Gastrocnemius medialis (tissue), 4 donors: ENCODE results near the gene PPM1D. TPM values are rescaled to one million over a fixed set of nuclear protein-coding genes. Genes with fewer than 3 reads are reported as not detected.
A peak's percentile ranks its signal among the peaks of the same experiment; 100 is the strongest.

Experiments
- ATAC-seq, 2 donors: fragments of 150-250 bp; one replicate each; pipeline ENCODE4 v1.9.1; 2016
- DNase-seq, 2 donors: peaks; one replicate each; pipeline ENCODE4 v3.0.0-alpha.2; 2019
- H3K27ac ChIP-seq, 4 donors: fragments of 200-600 bp; sonication (generic); 1 replicate in 1 of 4; 2 replicates in 3 of 4; pipeline ENCODE4 v1.5.1; 2016 to 2018; ENCODE audit warnings: mild to moderate bottlenecking in 2 of 4, moderate library complexity in 1 of 4
- H3K27me3 ChIP-seq, 3 donors: fragments of 200-600 bp; sonication (generic) in 2 of 3; 1 replicate in 1 of 3; 2 replicates in 2 of 3; pipeline versions ENCODE4 v1.5.1 to v1.6.0; 2016 to 2019; ENCODE audit warnings: mild to moderate bottlenecking in 1 of 3, moderate library complexity in 1 of 3
- H3K36me3 ChIP-seq, 2 donors: fragments of 200-600 bp; sonication (generic) in 1 of 2; one replicate each; pipeline ENCODE4 v1.5.1; 2017 to 2018
- H3K4me1 ChIP-seq, 2 donors: fragments of 200-600 bp; sonication (generic) in 1 of 2; one replicate each; pipeline ENCODE4 v1.5.1; 2016 to 2017; ENCODE audit warnings: mild to moderate bottlenecking in 2 of 2
- H3K4me3 ChIP-seq, 4 donors: fragments of 200-600 bp; sonication (generic) in 3 of 4; 1 replicate in 1 of 4; 2 replicates in 3 of 4; pipeline ENCODE4 v1.5.1; 2016 to 2019; ENCODE audit warnings: mild to moderate bottlenecking in 2 of 4
- H3K9me3 ChIP-seq, 3 donors: fragments of 200-600 bp; sonication (generic) in 2 of 3; 1 replicate in 1 of 3; 2 replicates in 2 of 3; pipeline ENCODE4 v1.5.1; 2016 to 2019
- POLR2A ChIP-seq, 2 donors: fragments of 450-650 bp; IDR thresholded peaks; one replicate each; pipeline ENCODE4 v1.6.1; 2017; ENCODE audit warnings: antibody characterized with exemption in 2 of 2, mild to moderate bottlenecking in 2 of 2, moderate library complexity in 2 of 2
- in situ Hi-C, 4 donors: fragments of 200-750 bp; cut with MboI; loops; one replicate each; pipeline versions ENCODE4 v1.15.0 to v1.8.0; 2017; ENCODE audit warnings: low sequenced_read_pairs in 4 of 4
- intact Hi-C: fragments of 100-400 bp; cut with DNase I; formaldehyde crosslinking; loops from one replicate; pipeline ENCODE4 v1.15.1; 2023; ENCODE audit warnings: low total_unique reads
- total RNA-seq, 4 donors: library from RNA; depleted of rRNA; stranded (reverse); fragments of >200 nt; gene quantifications; one replicate each; pipeline versions ENCODE4 v1.1.0 to v1.2.3, GENCODE V29; 2016
- TF ChIP-seq, protein P1 (sequence below), 5 experiments: fragments of 450-650 bp in 3 of 5; fragments of 200-600 bp in 2 of 5; sonication (generic) in 2 of 5; IDR thresholded peaks in 4 of 5; conservative IDR thresholded peaks in 1 of 5; 1 replicate in 4 of 5; 2 replicates in 1 of 5; pipeline ENCODE4 v1.5.1; 2016 to 2019; ENCODE audit warnings: antibody characterized with exemption in 5 of 5, mild to moderate bottlenecking in 3 of 5, moderate library complexity in 3 of 5

PPM1D gene
- total RNA-seq, 4 donors from 2014 or later, result 4.6 to 11.4 (median 9.2) TPM

DNA sequence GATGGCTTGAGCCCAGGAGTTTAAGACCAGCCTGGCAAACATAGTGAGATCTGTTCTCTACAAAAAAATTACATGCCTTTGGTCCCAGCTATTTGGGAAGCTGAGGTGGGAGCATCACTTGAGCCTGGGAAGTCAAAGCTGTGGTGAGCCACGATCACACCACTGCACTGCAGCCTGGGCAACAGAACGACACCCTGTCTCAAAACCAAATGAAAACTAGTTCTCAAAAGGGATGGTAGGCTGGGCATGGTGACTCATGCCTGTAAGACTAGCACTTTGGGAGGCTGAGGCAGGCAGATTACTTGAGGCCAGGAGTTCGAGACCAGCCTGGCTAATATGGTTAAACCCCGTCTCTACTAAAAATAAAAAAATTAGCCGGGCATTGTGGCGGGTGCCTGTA, 31.1 kb downstream of the PPM1D start:
- in situ Hi-C loops, result loop anchor here in 3 of 4 donors (10.0 to 25.0 kb wide), 3 partner anchors 46 to 169 kb away; no protein-coding TSS in a partner anchor
- DNase-seq, result no peak

DNA sequence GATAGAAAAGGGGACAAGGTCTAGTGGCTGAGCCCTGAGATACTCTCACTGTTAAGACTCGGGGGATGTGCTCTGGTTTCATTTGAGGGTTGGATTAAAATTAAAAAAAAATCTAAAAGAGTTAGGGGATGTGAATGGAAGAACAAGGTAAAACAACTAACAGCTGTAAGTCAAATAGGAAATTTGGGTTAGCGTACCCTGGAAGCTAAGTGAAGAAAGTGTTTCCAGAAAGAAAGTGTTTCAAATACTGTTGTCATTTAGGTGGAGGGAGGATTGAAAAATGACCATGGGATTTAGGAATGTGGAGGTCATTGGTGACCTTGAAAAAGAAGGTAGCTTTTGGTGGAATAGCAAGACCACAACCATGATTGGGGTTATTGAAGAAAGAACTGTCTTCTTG, 37.7 kb downstream of the PPM1D start:
- Histone ChIP-seq H3K4me1 (peaks cover 0 to 6% of the 10 kb centered on the region in 2 donors), H3K36me3 (peaks cover 0 to 30% of the 10 kb centered on the region in 2 donors), H3K27me3 (no peaks in the 10 kb centered on the region), H3K4me3 (no peak overlapping the region), H3K27ac (no peak overlapping the region), H3K9me3 (no peaks in the 10 kb centered on the region)
- in situ Hi-C loops, result loop anchor here (5.0 to 25.0 kb wide), 4 partner anchors 53 to 175 kb away; no protein-coding TSS in a partner anchor
- ATAC-seq (no peak), DNase-seq (no peak)
- TF ChIP-seq, protein P1, sequence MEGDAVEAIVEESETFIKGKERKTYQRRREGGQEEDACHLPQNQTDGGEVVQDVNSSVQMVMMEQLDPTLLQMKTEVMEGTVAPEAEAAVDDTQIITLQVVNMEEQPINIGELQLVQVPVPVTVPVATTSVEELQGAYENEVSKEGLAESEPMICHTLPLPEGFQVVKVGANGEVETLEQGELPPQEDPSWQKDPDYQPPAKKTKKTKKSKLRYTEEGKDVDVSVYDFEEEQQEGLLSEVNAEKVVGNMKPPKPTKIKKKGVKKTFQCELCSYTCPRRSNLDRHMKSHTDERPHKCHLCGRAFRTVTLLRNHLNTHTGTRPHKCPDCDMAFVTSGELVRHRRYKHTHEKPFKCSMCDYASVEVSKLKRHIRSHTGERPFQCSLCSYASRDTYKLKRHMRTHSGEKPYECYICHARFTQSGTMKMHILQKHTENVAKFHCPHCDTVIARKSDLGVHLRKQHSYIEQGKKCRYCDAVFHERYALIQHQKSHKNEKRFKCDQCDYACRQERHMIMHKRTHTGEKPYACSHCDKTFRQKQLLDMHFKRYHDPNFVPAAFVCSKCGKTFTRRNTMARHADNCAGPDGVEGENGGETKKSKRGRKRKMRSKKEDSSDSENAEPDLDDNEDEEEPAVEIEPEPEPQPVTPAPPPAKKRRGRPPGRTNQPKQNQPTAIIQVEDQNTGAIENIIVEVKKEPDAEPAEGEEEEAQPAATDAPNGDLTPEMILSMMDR (IDR thresholded peaks at IDR 0.05 in 4 of 5, conservative IDR thresholded peaks at IDR 0.05 in 1 of 5), result no peak
- TF ChIP-seq POLR2A (IDR thresholded peaks at IDR 0.05), result no peak
- intact Hi-C loops, result loop anchor here (1.0 to 10.0 kb wide), 4 partner anchors 37 to 163 kb away; partner anchors contain the start of genes APPBP2 and PPM1D

More for the DNA sequence above, 31.1 kb downstream of the PPM1D start:
- peaks cover 0 to 24% of the 10 kb centered on the region in 2 donors for H3K36me3 ChIP-seq
- TF ChIP-seq POLR2A (IDR thresholded peaks at IDR 0.05), result no peak
- TF ChIP-seq, protein P1 (IDR thresholded peaks at IDR 0.05 in 4 of 5, conservative IDR thresholded peaks at IDR 0.05 in 1 of 5), result no peak
- intact Hi-C loops, result loop anchor here (10.0 kb wide), 1 partner anchor 156 kb away; no protein-coding TSS in a partner anchor
- H3K9me3 ChIP-seq, result no peaks in the 10 kb centered on the region
- no peak overlapping the region for H3K4me3 ChIP-seq
- peaks cover 12 to 20% of the 10 kb centered on the region in 2 donors for H3K4me1 ChIP-seq
- peak overlapping the region in 2 of 4 donors; percentile 13 to 26 for H3K27ac ChIP-seq
- no peaks in the 10 kb centered on the region for H3K27me3 ChIP-seq
- ATAC-seq, result no peak

DNA sequence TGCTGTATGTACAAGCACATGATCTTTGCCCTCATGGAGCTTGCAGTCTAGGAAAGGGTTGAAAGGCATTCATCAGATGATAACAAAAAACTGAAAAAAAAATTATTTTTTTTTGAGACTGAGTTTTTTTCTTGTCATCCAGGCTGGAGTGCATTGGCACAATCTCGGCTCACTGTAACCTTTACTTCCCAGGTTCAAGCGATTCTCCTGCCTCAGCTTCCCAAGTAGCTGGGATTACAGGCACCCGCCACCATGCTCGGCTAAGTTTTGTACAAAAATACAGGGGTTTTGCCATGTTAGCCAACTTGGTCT, 39.0 kb downstream of the PPM1D start:
- peaks cover 0 to 27% of the 10 kb centered on the region in 2 donors for H3K36me3 ChIP-seq
- H3K4me3 ChIP-seq, result no peak overlapping the region
- peaks cover 7 to 19% of the 10 kb centered on the region in 2 donors for H3K4me1 ChIP-seq
- H3K27me3 ChIP-seq, result no peaks in the 10 kb centered on the region
- no peaks in the 10 kb centered on the region for H3K9me3 ChIP-seq
- ATAC-seq (no peak), DNase-seq (no peak)
- no peak for TF ChIP-seq POLR2A (IDR thresholded peaks at IDR 0.05)
- TF ChIP-seq, protein P1 (IDR thresholded peaks at IDR 0.05 in 4 of 5, conservative IDR thresholded peaks at IDR 0.05 in 1 of 5), result no peak
- intact Hi-C loops (loop anchor here (2.0 to 10.0 kb wide), 3 partner anchors 38 to 164 kb away; partner anchors contain the start of genes APPBP2 and PPM1D), in situ Hi-C loops (loop anchor here (5.0 to 25.0 kb wide), 4 partner anchors 54 to 177 kb away; no protein-coding TSS in a partner anchor)
- no peak overlapping the region for H3K27ac ChIP-seq

DNA sequence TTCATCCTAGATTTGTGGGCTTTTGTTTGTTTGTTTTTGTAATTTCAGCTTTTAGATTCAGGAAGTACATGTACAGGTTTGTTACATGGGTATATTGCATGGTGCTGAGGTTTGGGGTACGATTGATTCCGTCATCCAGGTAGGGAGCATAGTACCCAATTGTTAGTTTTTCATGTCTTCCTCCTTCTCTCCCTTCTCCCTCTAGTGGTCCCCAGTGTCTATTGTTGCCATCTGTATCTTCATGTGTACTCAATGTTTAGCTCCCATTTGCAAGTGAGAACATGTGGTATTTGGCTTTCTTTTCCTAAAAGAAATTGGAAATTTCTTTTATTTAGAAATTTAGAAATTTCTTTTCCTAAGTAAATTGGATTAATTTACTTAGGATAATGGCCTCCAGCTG, 40.5 kb downstream of the PPM1D start:
- ATAC-seq (no peak), DNase-seq (no peak)
- in situ Hi-C loops, result loop anchor here in 1 of 4 donors (5.0 to 25.0 kb wide), 2 partner anchors 63 to 178 kb away; no protein-coding TSS in a partner anchor
- Histone ChIP-seq H3K27ac (no peak overlapping the region), H3K9me3 (no peaks in the 10 kb centered on the region), H3K27me3 (no peaks in the 10 kb centered on the region), H3K36me3 (peaks cover 0 to 12% of the 10 kb centered on the region in 2 donors), H3K4me3 (no peak overlapping the region), H3K4me1 (peaks cover 7 to 19% of the 10 kb centered on the region in 2 donors)
- intact Hi-C loops, result no loop called here
- TF ChIP-seq, protein P1 (IDR thresholded peaks at IDR 0.05 in 4 of 5, conservative IDR thresholded peaks at IDR 0.05 in 1 of 5), result no peak
- no peak for TF ChIP-seq POLR2A (IDR thresholded peaks at IDR 0.05)
